ENCODE measurements around the gene ADM5.

Gene ADM5

GRCh38 chr19:49739098-49739497 is 49.7 kb downstream of the ADM5 start:
- TF ChIP-seq CTCF (IDR thresholded peaks at IDR 0.05; ENCODE audit: insufficient read depth, low read length, missing control alignments), result no peak
- POLR2A ChIA-PET, result no interaction called here
- CTCF ChIA-PET, result no interaction called here
- DNase-seq (ENCODE audit: low read depth, low spot score), result no peak
- no peak overlapping the region for H3K4me3 ChIP-seq (ENCODE audit: low read depth, low read length)

- H3K4me3 ChIP-seq (ENCODE audit: low read depth, low read length), result no peak overlapping the region
- DNase-seq (ENCODE audit: low read depth, low spot score), result no peak
- CTCF ChIA-PET, result interaction anchor here (0.7 kb wide), 1 partner anchor 10 kb away, joined by 3 read pairs; no protein-coding TSS in a partner anchor
- TF ChIP-seq CTCF (IDR thresholded peaks at IDR 0.05; ENCODE audit: insufficient read depth, low read length, missing control alignments), result no peak
- POLR2A ChIA-PET, result no interaction called here
Measured at GRCh38 chr19:49739933-49740332, 50.5 kb downstream of the ADM5 start.
